GM21423 (cell line): Measurements from ENCODE around the gene VMP1.
"Not testable (repeated sequence)": the region's sequence is repeated elsewhere in the genome, so short reads cannot be mapped to it uniquely, and the experiment has no call there.

Experiments
- ATAC-seq: cut with Tn5 transposase; IDR thresholded peaks from one replicate; pipeline ENCODE4 v1.9.1; 2021; ENCODE audit warnings: mild to moderate bottlenecking, moderate library complexity; ENCODE audit not compliant: unreplicated experiment

Gene VMP1

DNA sequence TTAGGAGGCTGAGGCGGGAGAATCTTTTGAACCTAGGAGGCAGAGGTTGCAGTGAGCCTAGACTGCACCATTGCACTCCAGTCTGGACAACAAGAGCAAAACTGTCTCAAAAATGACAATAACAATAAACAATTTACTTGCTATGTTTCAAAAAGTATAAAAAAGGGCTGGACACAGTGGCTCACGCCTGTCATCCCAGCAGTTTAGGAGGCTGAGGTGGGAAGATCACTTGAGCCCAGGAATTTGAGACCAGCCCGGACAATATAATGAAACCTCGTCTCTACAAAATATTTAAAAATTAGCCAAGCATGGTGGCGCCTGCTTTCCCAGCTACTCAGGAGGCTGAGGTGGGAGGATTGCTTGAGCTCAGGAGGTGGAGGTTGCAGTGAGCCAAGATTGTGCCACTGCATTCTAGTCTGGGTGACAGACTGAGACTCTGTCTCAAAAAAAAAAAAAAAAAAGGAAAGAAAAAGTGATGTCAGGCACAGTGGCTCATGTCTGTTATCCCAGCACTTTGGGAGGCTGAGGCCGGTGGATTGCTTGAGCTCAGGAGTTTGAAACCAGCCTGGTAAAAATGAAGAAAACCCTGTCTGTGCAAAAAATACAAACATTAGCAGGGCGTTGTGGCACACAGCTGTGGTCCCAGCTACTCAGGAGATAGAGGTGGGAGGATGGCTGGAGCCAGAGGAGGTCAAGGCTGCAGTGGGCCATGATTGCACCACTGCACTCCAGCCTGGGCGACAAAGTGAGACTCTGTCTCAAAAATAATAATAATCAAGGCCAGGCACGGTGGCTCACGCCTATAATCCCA lies 146.7 kb downstream of the VMP1 start:
- ATAC-seq, result not testable (repeated sequence)

DNA sequence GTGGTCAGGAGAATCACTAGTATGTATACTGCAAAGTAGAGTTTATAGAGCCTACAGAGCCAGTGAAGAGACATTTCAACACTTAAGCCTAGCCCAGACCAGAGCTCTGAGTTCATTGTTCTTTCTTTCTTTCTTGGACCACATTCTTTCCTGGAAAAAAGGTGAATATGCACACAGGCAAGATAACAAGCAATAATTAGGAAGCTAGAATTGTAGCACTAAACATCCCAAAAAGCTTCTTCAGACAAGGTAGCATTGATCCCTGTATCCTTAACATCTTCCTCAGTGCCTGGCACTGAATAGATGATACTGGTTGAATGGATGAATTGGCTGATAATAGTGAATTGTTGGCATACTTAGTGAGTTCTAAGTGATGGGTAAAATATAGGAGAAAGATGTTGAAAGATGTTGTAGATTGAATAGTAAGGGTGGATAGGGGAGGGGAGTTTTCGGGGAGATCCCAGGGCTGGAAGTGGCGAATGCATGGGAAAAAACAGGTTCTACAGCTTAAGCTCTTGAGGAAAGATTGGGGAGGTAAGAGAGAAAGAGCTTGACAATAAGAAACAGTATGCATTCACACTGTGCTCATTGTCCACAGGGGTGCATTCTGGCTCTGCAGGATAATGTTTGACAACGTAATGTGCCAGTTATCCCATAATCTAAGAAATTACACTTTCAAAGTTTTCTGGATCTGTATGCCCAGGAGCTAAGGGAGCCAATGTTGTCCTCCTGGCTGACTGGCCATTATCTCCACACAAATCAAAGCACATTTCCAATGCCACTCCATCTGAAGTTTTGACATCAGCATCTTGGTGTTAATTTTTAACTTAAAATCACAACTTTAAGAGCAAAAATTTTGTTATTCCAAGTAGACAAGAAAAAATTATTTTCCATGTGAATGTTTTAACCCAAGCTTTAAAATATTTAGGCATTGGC lies 149.7 kb downstream of the VMP1 start:
- no peak for ATAC-seq

- ATAC-seq, result no peak
Observed at GRCh38 chr17:59858167-59858816, 150.8 kb downstream of the VMP1 start.

- ATAC-seq, result no peak
Observed at GRCh38 chr17:59858932-59859331, 151.5 kb downstream of the VMP1 start.

- ATAC-seq, result no peak
Observed at GRCh38 chr17:59859444-59860025, 152.1 kb downstream of the VMP1 start.

- ATAC-seq, result no peak
Observed at GRCh38 chr17:59863616-59864015, 156.2 kb downstream of the VMP1 start.

DNA sequence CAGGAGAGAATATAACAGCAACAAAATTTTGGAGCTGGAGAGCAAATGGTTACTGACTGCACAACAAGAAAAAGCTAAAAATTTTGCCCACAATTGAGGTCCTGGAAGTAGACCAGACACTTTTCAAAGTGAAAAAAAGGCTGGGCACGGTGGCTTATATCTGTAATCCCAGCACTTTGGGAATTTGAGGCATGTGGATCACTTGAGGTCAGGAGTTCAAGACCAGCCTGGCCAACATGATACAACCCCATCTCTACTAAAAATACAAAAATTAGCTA lies 162.4 kb downstream of the VMP1 start:
- no peak for ATAC-seq

- no peak for ATAC-seq
Observed at GRCh38 chr17:59870482-59870881, 163.0 kb downstream of the VMP1 start.

DNA sequence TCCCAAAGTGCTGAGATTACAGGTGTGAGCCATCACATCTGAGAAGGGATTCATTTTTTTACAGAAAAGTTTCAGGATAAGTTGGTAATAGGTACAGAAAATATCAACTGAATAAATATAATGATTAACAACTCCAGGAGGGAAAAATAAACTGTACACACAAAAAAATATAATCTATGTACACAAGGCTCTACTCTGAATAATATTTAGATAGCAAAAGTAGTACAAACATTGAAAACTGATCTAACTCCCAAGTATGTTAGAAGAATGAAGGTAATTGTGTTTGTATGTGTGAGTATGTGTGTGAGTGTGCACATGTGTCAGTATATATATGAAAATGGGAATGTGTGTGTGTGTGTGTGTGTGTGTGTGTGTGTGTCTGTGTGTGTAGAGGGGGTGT lies 164.9 kb downstream of the VMP1 start:
- ATAC-seq, result no peak

DNA sequence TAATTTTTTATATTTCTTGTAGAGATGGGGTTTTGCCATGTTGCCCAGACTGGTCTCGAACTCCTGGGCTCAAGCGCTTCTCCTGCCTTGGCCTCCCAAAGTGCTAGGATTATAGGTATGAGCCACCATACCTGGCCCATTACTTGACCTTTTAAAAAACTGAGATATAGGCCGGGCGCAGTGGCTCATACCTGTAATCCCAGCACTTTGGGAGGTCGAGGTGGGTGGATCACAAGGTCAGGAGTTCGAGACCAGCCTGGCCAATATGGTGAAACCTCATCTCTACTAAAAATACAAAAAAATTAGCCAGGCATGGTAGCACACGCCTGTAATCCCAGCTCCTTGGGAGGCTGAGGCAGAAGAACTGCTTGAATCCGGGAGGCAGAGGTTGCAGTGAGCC lies 166.0 kb downstream of the VMP1 start:
- not testable (repeated sequence) for ATAC-seq

DNA sequence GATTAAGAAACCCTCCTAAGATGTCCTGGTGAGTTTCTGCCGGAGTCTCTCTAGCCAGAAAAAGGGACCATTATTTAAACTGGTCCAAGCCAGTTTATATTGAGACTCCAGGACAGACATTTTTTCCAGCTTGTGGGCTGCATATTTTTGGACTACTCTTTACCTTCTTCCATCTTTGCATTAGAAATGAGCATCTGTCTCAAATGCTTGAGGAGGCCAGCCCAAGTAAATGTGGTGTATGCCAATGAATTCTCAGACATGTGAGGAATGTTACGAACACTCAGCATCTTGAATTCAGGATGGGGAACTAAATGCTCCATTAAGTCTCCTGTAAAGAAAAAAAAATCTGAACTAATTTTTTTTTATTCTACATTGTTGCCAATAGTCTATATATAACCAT lies 166.9 kb downstream of the VMP1 start:
- ATAC-seq, result no peak

DNA sequence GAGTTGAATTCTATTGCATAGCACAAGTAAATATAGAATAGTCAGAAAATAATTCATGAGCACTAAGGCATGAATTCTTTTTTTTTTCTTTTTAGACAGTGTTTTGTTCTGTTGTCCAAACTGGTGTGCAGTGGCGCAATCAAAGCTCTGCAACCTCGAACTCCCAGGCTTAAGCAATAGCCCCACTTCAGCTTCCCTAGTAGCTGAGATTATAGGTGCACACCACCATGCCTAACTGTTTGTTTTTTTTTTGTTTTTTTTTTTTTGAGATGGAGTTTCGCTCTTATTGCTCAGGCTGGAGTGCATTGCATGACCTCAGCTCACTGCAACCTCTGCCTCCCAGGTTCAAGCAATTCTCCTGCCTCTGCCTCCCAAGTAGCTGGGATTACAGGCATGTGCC lies 168.7 kb downstream of the VMP1 start:
- no peak for ATAC-seq

- ATAC-seq, result no peak
Observed at GRCh38 chr17:59877965-59878364, 170.5 kb downstream of the VMP1 start.

GRCh38 chr17:59878624-59879023 lies 171.2 kb downstream of the VMP1 start:
- ATAC-seq, result no peak

DNA sequence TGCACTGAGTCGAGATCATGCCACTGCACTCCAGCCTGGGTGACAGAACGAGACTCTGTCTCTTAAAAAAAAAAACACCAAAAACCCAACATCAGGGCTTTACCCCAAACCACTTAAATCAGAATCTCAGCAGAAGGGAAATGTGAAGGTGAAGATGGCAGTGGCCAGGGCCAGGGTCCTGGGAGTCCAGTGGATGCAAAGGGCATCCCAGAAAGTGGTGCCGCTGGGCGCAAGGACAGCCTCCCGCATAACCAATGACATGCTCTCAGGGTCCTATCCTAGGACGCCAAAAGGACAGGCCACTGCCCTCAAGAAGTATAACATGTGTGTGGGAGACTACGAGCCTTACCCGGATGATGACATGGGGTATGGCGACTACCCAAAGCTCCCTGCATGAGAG lies 177.4 kb downstream of the VMP1 start:
- no peak for ATAC-seq

DNA sequence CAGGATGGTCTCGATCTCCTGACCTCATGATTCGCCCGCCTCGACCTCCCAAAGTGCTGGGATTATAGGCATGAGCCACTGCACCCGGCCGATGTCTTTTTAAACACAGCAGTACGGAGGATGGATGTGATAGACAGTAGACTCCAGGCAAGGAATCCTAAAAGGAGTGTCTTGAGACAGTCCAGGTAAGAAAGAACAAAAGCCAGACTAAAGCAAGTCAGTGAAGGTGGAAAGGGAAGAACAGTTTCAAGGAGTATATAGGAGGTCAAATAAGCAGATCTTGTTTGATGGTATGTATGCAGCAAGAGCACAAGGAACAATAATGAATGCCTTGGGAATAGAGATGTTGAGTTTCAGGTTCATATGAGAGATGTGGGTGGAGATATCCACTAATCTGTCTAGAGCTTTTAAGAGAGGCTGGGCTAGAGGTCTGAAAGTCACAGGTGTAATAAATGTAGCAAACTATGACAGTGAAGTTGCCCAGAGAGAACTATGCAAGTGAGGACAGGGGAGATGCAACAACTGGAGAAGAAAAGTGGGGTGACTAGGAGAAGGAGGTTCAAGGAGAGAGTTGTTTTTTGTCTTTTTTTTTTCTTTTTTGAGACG lies 180.8 kb downstream of the VMP1 start:
- ATAC-seq, result no peak

GRCh38 chr17:59890720-59891119 lies 183.3 kb downstream of the VMP1 start:
- no peak for ATAC-seq
